ENCODE measurements around the gene ACADM. TPM values are rescaled to one million over a fixed set of nuclear protein-coding genes. Genes with fewer than 3 reads are reported as not detected.
A peak's percentile ranks its signal among the peaks of the same experiment; 100 is the strongest.

The ACADM gene
- polyA plus RNA-seq, 1 of the 3 experiments (the other 2 are of a cell fraction), result 18.6 TPM

- peaks cover 83% of the 10 kb centered on the region for H4K20me1 ChIP-seq (ENCODE audit: insufficient read depth)
- H3K27ac ChIP-seq (ENCODE audit: low read depth in 2 of 2, low read length in 1 of 2), result peak overlapping the region in 1 of 2 experiments; percentile 34; a peak in 2 of 4 replicates
- no peak overlapping the region for H3K4me2 ChIP-seq
Measured at GRCh38 chr1:75792091-75792490, 67.6 kb downstream of the ACADM start.

GRCh38 chr1:75794382-75794781 is 69.9 kb downstream of the ACADM start:
- no peak overlapping the region; a peak in 1 of 4 replicates for H3K4me3 ChIP-seq (ENCODE audit: low read depth in 2 of 2, low read length in 1 of 2)
- H4K20me1 ChIP-seq (ENCODE audit: insufficient read depth), result peaks cover 60% of the 10 kb centered on the region
- TF ChIP-seq FOSL2 (IDR thresholded peaks at IDR 0.05; ENCODE audit: borderline replicate concordance, low read depth) (no peak), FOXJ3 (CRISPR knock-in tag; IDR thresholded peaks at IDR 0.05) (no peak)
- no peaks in the 10 kb centered on the region for H3K9me2 ChIP-seq
- H3K9me3 ChIP-seq, result no peaks in the 10 kb centered on the region
- WGBS (ENCODE audit: low lambda C conversion rate), result 98% methylated on average over 2 of the region's 2 CpGs
- H3K27ac ChIP-seq (ENCODE audit: low read depth in 2 of 2, low read length in 1 of 2), result no peak overlapping the region
- peaks cover 60 to 71% of the 10 kb centered on the region in 2 experiments for H3K36me3 ChIP-seq (replicated peaks in 1 of 2; ENCODE audit: control insufficient read depth in 1 of 2, insufficient read depth in 2 of 2, low read length in 1 of 2)
- POLR2A ChIA-PET, result no interaction called here
- DNase-seq, result no peak
- peaks cover 74% of the 10 kb centered on the region for H3F3A ChIP-seq (replicated peaks; ENCODE audit: insufficient read depth)
- no peaks in the 10 kb centered on the region for H3K27me3 ChIP-seq (ENCODE audit: insufficient read depth)
- H2AFZ ChIP-seq (ENCODE audit: low read depth), result no peak overlapping the region
- CTCF ChIA-PET, result no interaction called here
- no peak overlapping the region for H3K9ac ChIP-seq
- peaks cover 4 to 22% of the 10 kb centered on the region in 2 experiments for H3K4me1 ChIP-seq (ENCODE audit: control insufficient read depth in 1 of 2, insufficient read depth in 2 of 2, low read depth in 1 of 2, low read length in 1 of 2)
- H3K4me2 ChIP-seq, result no peak overlapping the region
- H3K79me2 ChIP-seq (ENCODE audit: insufficient read depth), result peaks cover 41% of the 10 kb centered on the region

More at GRCh38 chr1:75792091-75792490, 67.6 kb downstream of the ACADM start:
- Histone ChIP-seq H3K4me3 (ENCODE audit: low read depth in 2 of 2, low read length in 1 of 2) (no peak overlapping the region), H3K9me2 (no peaks in the 10 kb centered on the region), H2AFZ (ENCODE audit: low read depth) (no peak overlapping the region), H3K9ac (no peak overlapping the region), H3K79me2 (ENCODE audit: insufficient read depth) (peaks cover 64% of the 10 kb centered on the region), H3K9me3 (no peaks in the 10 kb centered on the region), H3K36me3 (replicated peaks in 1 of 2; ENCODE audit: control insufficient read depth in 1 of 2, insufficient read depth in 2 of 2, low read length in 1 of 2) (peaks cover 79 to 85% of the 10 kb centered on the region in 2 experiments), H3K27me3 (ENCODE audit: insufficient read depth) (no peaks in the 10 kb centered on the region), H3K4me1 (ENCODE audit: control insufficient read depth in 1 of 2, insufficient read depth in 2 of 2, low read depth in 1 of 2, low read length in 1 of 2) (peaks cover 8 to 22% of the 10 kb centered on the region in 2 experiments), H3F3A (replicated peaks; ENCODE audit: insufficient read depth) (peaks cover 74% of the 10 kb centered on the region)
- TF ChIP-seq NRF1 (IDR thresholded peaks at IDR 0.05; ENCODE audit: low read depth, low read length), result no peak
- no peak for TF ChIP-seq FOXJ3 (CRISPR knock-in tag; IDR thresholded peaks at IDR 0.05)
- TF ChIP-seq TCF12 (IDR thresholded peaks at IDR 0.05), result no peak
- TF ChIP-seq RXRA (IDR thresholded peaks at IDR 0.05; ENCODE audit: borderline replicate concordance, low read depth), result no peak
- no peak for TF ChIP-seq NFIC (IDR thresholded peaks at IDR 0.05; ENCODE audit: borderline replicate concordance)
- no peak for TF ChIP-seq PBX3 (IDR thresholded peaks at IDR 0.05)
- 100% methylated on average over 3 of the region's 3 CpGs for WGBS (ENCODE audit: low lambda C conversion rate)
- no peak for DNase-seq
- CTCF ChIA-PET, result no interaction called here
- POLR2A ChIA-PET, result no interaction called here

GRCh38 chr1:75795703-75796193 is 71.2 kb downstream of the ACADM start:
- 98% methylated on average over 4 of the region's 4 CpGs for whole genome bisulfite sequencing (ENCODE audit: low lambda C conversion rate)
- no peak overlapping the region for H2AFZ ChIP-seq (ENCODE audit: low read depth)
- no peaks in the 10 kb centered on the region for H3K27me3 ChIP-seq (ENCODE audit: insufficient read depth)
- no peak overlapping the region for H3K4me2 ChIP-seq
- H3K4me1 ChIP-seq (ENCODE audit: control insufficient read depth in 1 of 2, insufficient read depth in 2 of 2, low read depth in 1 of 2, low read length in 1 of 2), result peaks cover 0 to 17% of the 10 kb centered on the region in 2 experiments; a peak in 2 of 4 replicates
- no peaks in the 10 kb centered on the region for H3K9me2 ChIP-seq
- H3K27ac ChIP-seq (ENCODE audit: low read depth in 2 of 2, low read length in 1 of 2), result no peak overlapping the region
- peaks cover 28% of the 10 kb centered on the region for H3K79me2 ChIP-seq (ENCODE audit: insufficient read depth)
- peaks cover 71% of the 10 kb centered on the region for H3F3A ChIP-seq (replicated peaks; ENCODE audit: insufficient read depth)
- POLR2A ChIA-PET, result interaction anchor here (1.7 kb wide), 1 partner anchor 10 kb away, joined by 8 read pairs; the partner anchor contains the start of gene RABGGTB
- H4K20me1 ChIP-seq (ENCODE audit: insufficient read depth), result peaks cover 46% of the 10 kb centered on the region
- no peak overlapping the region for H3K4me3 ChIP-seq (ENCODE audit: low read depth in 2 of 2, low read length in 1 of 2)
- CTCF ChIA-PET, result no interaction called here
- TF ChIP-seq FOXM1 (IDR thresholded peaks at IDR 0.05; ENCODE audit: low read depth) (no peak), POLR2AphosphoS5 (IDR thresholded peaks at IDR 0.05; ENCODE audit: low read depth, low read length) (peak; percentile 45; the same call in 1 of the 2 replicates), REST (IDR thresholded peaks at IDR 0.05; ENCODE audit: low read depth, low read length) (no peak), RAD21 (IDR thresholded peaks at IDR 0.05; ENCODE audit: low read length) (no peak), JUND (IDR thresholded peaks at IDR 0.05) (peak; percentile 5; the same call in 1 of the 2 replicates)
- DNase-seq, result no peak
- H3K9ac ChIP-seq, result no peak overlapping the region
- H3K36me3 ChIP-seq (replicated peaks in 1 of 2; ENCODE audit: control insufficient read depth in 1 of 2, insufficient read depth in 2 of 2, low read length in 1 of 2), result peaks cover 48 to 59% of the 10 kb centered on the region in 2 experiments
- H3K9me3 ChIP-seq, result no peaks in the 10 kb centered on the region
